ENCODE measurements around the gene TEF. TPM values are rescaled to one million over a fixed set of nuclear protein-coding genes. Genes with fewer than 3 reads are reported as not detected.

TEF gene, protein sequence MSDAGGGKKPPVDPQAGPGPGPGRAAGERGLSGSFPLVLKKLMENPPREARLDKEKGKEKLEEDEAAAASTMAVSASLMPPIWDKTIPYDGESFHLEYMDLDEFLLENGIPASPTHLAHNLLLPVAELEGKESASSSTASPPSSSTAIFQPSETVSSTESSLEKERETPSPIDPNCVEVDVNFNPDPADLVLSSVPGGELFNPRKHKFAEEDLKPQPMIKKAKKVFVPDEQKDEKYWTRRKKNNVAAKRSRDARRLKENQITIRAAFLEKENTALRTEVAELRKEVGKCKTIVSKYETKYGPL
- 2.0 TPM for polyA plus RNA-seq (2012; ENCODE audit: low read depth, missing spikeins)

GRCh38 chr22:41381329-41382097 is at the start of gene TEF:
TEF (plus strand) TSS chr22:41381942; CDS start chr22:41382045, 103 bp downstream.
- DNase-seq (ENCODE audit: insufficient read length, low spot score) = peak; percentile 99
- peak; percentile 99 for FAIRE-seq
- no peak for TF ChIP-seq POLR2AphosphoS5 (IDR thresholded peaks at IDR 0.05; ENCODE audit: low read depth, low read length)
- TF ChIP-seq POU2F2 (IDR thresholded peaks at IDR 0.05; ENCODE audit: low read depth, low read length) = peak; percentile 92

DNA sequence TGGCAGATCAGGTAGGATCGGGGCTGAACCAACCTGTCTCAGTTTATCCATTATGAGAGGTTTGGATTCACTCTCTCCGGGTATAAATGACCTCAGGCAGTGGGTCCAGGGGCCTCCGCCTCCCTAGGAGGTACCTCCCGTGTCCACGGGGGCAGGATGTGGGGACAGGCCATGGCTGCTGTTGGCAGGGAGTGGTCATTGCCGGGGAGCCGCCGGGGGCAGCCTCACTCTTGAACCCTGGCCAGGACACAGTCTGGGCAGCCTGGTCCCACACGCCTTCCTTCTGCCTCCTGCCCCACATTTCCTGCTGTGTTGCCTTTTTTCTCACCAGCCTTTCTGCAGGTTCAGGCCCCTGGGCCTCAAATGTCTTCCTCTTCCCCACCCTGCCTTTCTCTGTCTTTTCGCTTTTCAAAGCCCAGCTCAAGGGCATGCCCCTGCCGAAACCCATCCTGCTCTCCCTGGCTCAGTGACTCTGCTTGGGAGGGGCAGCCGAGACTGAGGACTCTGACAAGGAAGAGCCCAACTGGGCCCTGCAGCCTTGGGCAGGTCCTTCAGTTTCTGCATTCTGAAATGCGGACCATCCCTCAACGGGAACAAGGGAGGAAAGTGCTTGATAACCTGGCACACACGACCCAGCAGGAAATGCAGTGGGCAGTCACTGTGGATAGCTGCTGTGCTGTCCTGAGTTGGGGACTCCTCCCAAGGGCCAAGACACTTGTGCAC is 49.4 kb upstream of the TEF start:
- FAIRE-seq (no peak), DNase-seq (ENCODE audit: insufficient read length, low spot score) (no peak)
- TF ChIP-seq TAF1 (IDR thresholded peaks at IDR 0.05; ENCODE audit: low read depth, low read length) (no peak), POU2F2 (IDR thresholded peaks at IDR 0.05; ENCODE audit: low read depth, low read length) (no peak), SPI1 (IDR thresholded peaks at IDR 0.05; ENCODE audit: low read depth, low read length) (no peak), PAX5 (IDR thresholded peaks at IDR 0.05; ENCODE audit: insufficient read depth, low read length, severe bottlenecking) (no peak), POLR2AphosphoS5 (IDR thresholded peaks at IDR 0.05; ENCODE audit: low read depth, low read length) (no peak), POLR2A (IDR thresholded peaks at IDR 0.05; ENCODE audit: low read depth, low read length) (no peak)

- TF ChIP-seq TAF1 (IDR thresholded peaks at IDR 0.05; ENCODE audit: low read depth, low read length) = no peak
- TF ChIP-seq POLR2A (IDR thresholded peaks at IDR 0.05; ENCODE audit: low read depth, low read length) = no peak
- TF ChIP-seq POLR2AphosphoS5 (IDR thresholded peaks at IDR 0.05; ENCODE audit: low read depth, low read length) = no peak
- TF ChIP-seq PAX5 (IDR thresholded peaks at IDR 0.05; ENCODE audit: insufficient read depth, low read length, severe bottlenecking) = no peak
- TF ChIP-seq POU2F2 (IDR thresholded peaks at IDR 0.05; ENCODE audit: low read depth, low read length) = no peak
- TF ChIP-seq SPI1 (IDR thresholded peaks at IDR 0.05; ENCODE audit: low read depth, low read length) = no peak
- DNase-seq (ENCODE audit: insufficient read length, low spot score) = no peak
- FAIRE-seq = no peak
These were observed 47.9 kb upstream of the TEF start for GRCh38 chr22:41333806-41334205.

DNA sequence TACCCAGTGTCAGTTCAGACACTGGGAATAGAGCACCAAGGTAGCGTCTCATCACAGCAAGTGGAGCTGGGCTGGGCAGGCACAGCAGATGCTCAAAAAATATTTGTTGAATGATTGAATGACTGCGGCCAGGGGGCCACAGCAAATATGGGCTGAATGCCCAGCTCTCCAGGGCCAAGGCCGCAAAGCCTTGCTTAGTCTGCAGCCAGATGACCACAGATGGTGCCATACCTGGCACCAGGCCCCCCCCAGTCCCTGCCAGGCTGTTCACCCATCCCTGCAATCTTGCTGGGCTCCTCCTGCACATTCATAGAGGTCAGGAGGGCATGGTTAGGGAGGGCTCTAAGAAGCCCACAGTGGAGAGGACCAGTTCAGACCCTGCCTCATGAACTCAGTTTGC is 47.5 kb upstream of the TEF start:
- TF ChIP-seq TAF1 (IDR thresholded peaks at IDR 0.05; ENCODE audit: low read depth, low read length) (no peak), SPI1 (IDR thresholded peaks at IDR 0.05; ENCODE audit: low read depth, low read length) (no peak), POLR2AphosphoS5 (IDR thresholded peaks at IDR 0.05; ENCODE audit: low read depth, low read length) (no peak), POU2F2 (IDR thresholded peaks at IDR 0.05; ENCODE audit: low read depth, low read length) (no peak)
- no peak for DNase-seq (ENCODE audit: insufficient read length, low spot score)
- no peak for FAIRE-seq

DNA sequence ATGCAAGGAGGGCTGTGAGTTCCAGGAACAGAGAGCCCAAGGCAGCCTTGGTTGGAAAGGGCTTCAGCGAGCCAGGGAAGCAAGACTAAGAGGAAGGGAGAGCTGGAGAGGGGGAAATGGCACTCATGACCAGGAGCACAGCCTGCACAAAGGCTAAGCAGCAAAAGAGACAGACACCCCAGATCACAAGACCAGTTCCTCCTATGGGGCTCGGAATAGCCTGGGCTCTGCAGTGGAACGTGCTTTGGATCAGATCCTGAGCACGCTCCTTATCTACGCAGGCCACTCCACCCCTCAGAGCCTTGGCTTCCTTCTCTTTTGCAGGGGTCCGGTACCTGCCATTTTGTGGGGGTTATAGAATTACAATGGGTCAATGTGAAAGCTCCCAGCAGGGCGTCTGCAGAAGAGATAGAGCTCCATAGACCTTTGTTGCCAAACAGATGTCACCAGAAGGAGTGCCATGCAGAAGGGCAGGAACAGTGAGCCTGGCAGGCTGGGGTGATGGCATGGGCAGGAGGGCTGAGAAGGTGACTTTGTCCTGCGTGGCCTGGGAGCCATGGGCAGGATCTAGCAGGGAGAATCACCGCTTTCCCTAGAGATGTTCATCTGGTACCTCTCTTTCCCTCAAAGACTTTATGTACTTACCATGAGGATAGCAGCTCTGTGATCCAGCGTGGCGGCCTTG is 46.6 kb upstream of the TEF start:
- FAIRE-seq (no peak), DNase-seq (ENCODE audit: insufficient read length, low spot score) (no peak)
- no peak for TF ChIP-seq PAX5 (IDR thresholded peaks at IDR 0.05; ENCODE audit: insufficient read depth, low read length, severe bottlenecking)
- no peak for TF ChIP-seq POLR2AphosphoS5 (IDR thresholded peaks at IDR 0.05; ENCODE audit: low read depth, low read length)
- TF ChIP-seq TAF1 (IDR thresholded peaks at IDR 0.05; ENCODE audit: low read depth, low read length) = no peak
- no peak for TF ChIP-seq POU2F2 (IDR thresholded peaks at IDR 0.05; ENCODE audit: low read depth, low read length)
- TF ChIP-seq SPI1 (IDR thresholded peaks at IDR 0.05; ENCODE audit: low read depth, low read length) = no peak
- TF ChIP-seq POLR2A (IDR thresholded peaks at IDR 0.05; ENCODE audit: low read depth, low read length) = no peak

DNA sequence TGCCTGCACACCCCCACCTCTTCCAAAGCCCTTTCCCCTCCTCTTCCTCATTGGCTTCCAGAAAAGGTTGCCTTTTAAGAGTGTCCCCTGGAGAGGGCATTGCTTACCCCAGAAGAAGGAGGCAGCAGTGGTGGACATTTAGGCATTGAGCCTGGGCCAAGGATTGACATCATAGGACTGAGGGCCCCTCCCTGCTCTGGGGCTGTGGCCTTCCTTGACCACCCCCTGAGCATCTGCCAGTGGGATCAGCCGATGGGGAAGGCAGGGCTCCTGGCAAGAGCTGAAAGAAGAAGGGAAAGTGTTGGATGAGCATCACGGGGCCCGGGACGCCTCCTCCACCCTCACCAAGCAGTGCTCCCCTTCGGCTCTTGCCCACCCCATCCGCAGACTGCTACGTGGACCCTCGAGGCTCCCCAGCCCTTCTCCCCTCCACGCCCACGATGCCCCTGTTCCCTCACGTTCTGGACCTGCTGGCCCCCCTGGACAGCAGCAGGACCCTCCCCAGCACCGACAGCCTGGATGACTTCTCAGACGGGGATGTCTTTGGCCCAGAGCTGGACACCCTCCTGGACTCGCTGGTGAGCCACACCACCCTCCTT is 43.0 kb upstream of the TEF start:
- no peak for DNase-seq (ENCODE audit: insufficient read length, low spot score)
- FAIRE-seq = no peak
- TF ChIP-seq SPI1 (IDR thresholded peaks at IDR 0.05; ENCODE audit: low read depth, low read length) (no peak), POLR2AphosphoS5 (IDR thresholded peaks at IDR 0.05; ENCODE audit: low read depth, low read length) (no peak), POU2F2 (IDR thresholded peaks at IDR 0.05; ENCODE audit: low read depth, low read length) (no peak), POLR2A (IDR thresholded peaks at IDR 0.05; ENCODE audit: low read depth, low read length) (no peak), PAX5 (IDR thresholded peaks at IDR 0.05; ENCODE audit: insufficient read depth, low read length, severe bottlenecking) (no peak), TAF1 (IDR thresholded peaks at IDR 0.05; ENCODE audit: low read depth, low read length) (no peak)

- DNase-seq (ENCODE audit: insufficient read length, low spot score) (no peak), FAIRE-seq (no peak)
- TF ChIP-seq PAX5 (IDR thresholded peaks at IDR 0.05; ENCODE audit: insufficient read depth, low read length, severe bottlenecking) = no peak
- no peak for TF ChIP-seq POLR2A (IDR thresholded peaks at IDR 0.05; ENCODE audit: low read depth, low read length)
- no peak for TF ChIP-seq SPI1 (IDR thresholded peaks at IDR 0.05; ENCODE audit: low read depth, low read length)
- no peak for TF ChIP-seq TAF1 (IDR thresholded peaks at IDR 0.05; ENCODE audit: low read depth, low read length)
- no peak for TF ChIP-seq POLR2AphosphoS5 (IDR thresholded peaks at IDR 0.05; ENCODE audit: low read depth, low read length)
- no peak for TF ChIP-seq POU2F2 (IDR thresholded peaks at IDR 0.05; ENCODE audit: low read depth, low read length)
These were observed 41.9 kb upstream of the TEF start for GRCh38 chr22:41339823-41340222.

GRCh38 chr22:41340357-41340756 is 41.4 kb upstream of the TEF start:
- TF ChIP-seq POU2F2 (IDR thresholded peaks at IDR 0.05; ENCODE audit: low read depth, low read length) (no peak), POLR2AphosphoS5 (IDR thresholded peaks at IDR 0.05; ENCODE audit: low read depth, low read length) (no peak), TAF1 (IDR thresholded peaks at IDR 0.05; ENCODE audit: low read depth, low read length) (no peak), SPI1 (IDR thresholded peaks at IDR 0.05; ENCODE audit: low read depth, low read length) (no peak), PAX5 (IDR thresholded peaks at IDR 0.05; ENCODE audit: insufficient read depth, low read length, severe bottlenecking) (no peak), POLR2A (IDR thresholded peaks at IDR 0.05; ENCODE audit: low read depth, low read length) (no peak)
- no peak for DNase-seq (ENCODE audit: insufficient read length, low spot score)
- FAIRE-seq = no peak

All from GM12891 (cell line).